HCT116 (cell line): Measurements from ENCODE around the gene ZFR.

Experiments used
- CTCF ChIP-seq, 3 experiments: fragments of 200-600 bp in 1 of 3; sonication (generic) in 1 of 3; IDR thresholded peaks in 2 of 3; conservative IDR thresholded peaks in 1 of 3; 2 replicates each; pipeline ENCODE4 v1.5.1; 2012 to 2017; ENCODE audit warnings: low read depth in 2 of 3, low read length in 2 of 3, antibody characterized with exemption in 1 of 3, borderline replicate concordance in 1 of 3, control low read depth in 1 of 3, mild to moderate bottlenecking in 1 of 3, mixed read lengths in 1 of 3, mixed run types in 1 of 3, moderate library complexity in 1 of 3; ENCODE audit not compliant: insufficient read depth in 1 of 3
- EZH2 ChIP-seq: fragments of 200-600 bp; sonication (generic); IDR thresholded peaks from 2 replicates; pipeline ENCODE4 v1.6.1; 2017; ENCODE audit warnings: antibody characterized with exemption, mixed run types
- EZH2phosphoT487 ChIP-seq: fragments of 200-600 bp; IDR thresholded peaks from 2 replicates; pipeline ENCODE4 v1.6.1; 2018; ENCODE audit warnings: antibody characterized with exemption, borderline replicate concordance
- MAX ChIP-seq: IDR thresholded peaks from 2 replicates; pipeline ENCODE4 v1.6.1; 2012
- POLR2A ChIP-seq: IDR thresholded peaks from 2 replicates; pipeline ENCODE4 v1.7.0; 2011; ENCODE audit warnings: borderline replicate concordance; ENCODE audit not compliant: insufficient read depth, insufficient read length; ENCODE audit errors: extremely low read depth
- POLR2AphosphoS5 ChIP-seq: IDR thresholded peaks from 2 replicates; pipeline ENCODE4 v1.6.1; 2011; ENCODE audit warnings: mild to moderate bottlenecking, low read depth, low read length, moderate library complexity
- RAD21 ChIP-seq: IDR thresholded peaks from 2 replicates; pipeline ENCODE4 v1.6.1; 2012; ENCODE audit warnings: low read depth, mild to moderate bottlenecking
- REST ChIP-seq: IDR thresholded peaks from 2 replicates; pipeline ENCODE4 v1.6.1; 2012; ENCODE audit warnings: low read depth
- SP1 ChIP-seq: IDR thresholded peaks from 2 replicates; pipeline ENCODE4 v1.6.1; 2012; ENCODE audit warnings: low read depth
- TCF7L2 ChIP-seq: IDR thresholded peaks from 2 replicates; pipeline ENCODE4 v1.7.0; 2011; ENCODE audit warnings: borderline replicate concordance, inconsistent platforms; ENCODE audit not compliant: insufficient read depth, insufficient read length; ENCODE audit errors: extremely low read depth
- ZNF274 ChIP-seq: fragments of 200-500 bp; sonication (Bioruptor generic); IDR thresholded peaks from 2 replicates; pipeline ENCODE4 v1.6.1; 2014; ENCODE audit warnings: mild to moderate bottlenecking, low read depth, low read length, inconsistent platforms

GRCh38 chr5:32461441-32462120 lies 17.0 kb upstream of the ZFR start:
- TF ChIP-seq RAD21 (no peak), CTCF (IDR thresholded peaks at IDR 0.05 in 2 of 3, conservative IDR thresholded peaks at IDR 0.05 in 1 of 3; ENCODE audit: borderline replicate concordance in 1 of 3, insufficient read depth in 1 of 3, low read depth in 2 of 3, low read length in 2 of 3) (no peak), TCF7L2 (no peak), ZNF274 (no peak), EZH2 (no peak), POLR2AphosphoS5 (no peak), POLR2A (no peak), REST (no peak), SP1 (no peak), EZH2phosphoT487 (no peak), MAX (no peak)
